T-helper 17 cell (primary cell): ENCODE data around the gene G6PC1. TPM values are rescaled to one million over a fixed set of nuclear protein-coding genes. Genes with fewer than 3 reads are reported as not detected.
"Not testable (repeated sequence)": the region's sequence is repeated elsewhere in the genome, so short reads cannot be mapped to it uniquely, and the experiment has no call there.

Experiments
- ATAC-seq: fragments of 150-1000 bp; cut with Tn5 transposase; 2 replicates; pipeline ENCODE4 v1.10.0; 2021; ENCODE audit warnings: mild to moderate bottlenecking, moderate library complexity
- DNase-seq, 3 donors: peaks; one replicate each; pipeline versions ENCODE4 v3.0.0 to v3.0.0-alpha.2; 2020 to 2021
- H3K9me3 ChIP-seq: one replicate; pipeline ENCODE4 v1.7.0; 2013; ENCODE audit warnings: low read length, mild to moderate bottlenecking; ENCODE audit not compliant: control insufficient read depth, poor library complexity, severe bottlenecking
- H3K27ac Mint-ChIP-seq: one replicate; pipeline ENCODE4 v1.8.0; 2022; ENCODE audit warnings: mild to moderate bottlenecking, moderate library complexity, mixed read lengths
- H3K27me3 Mint-ChIP-seq: one replicate; pipeline ENCODE4 v1.8.0; 2022; ENCODE audit warnings: mixed read lengths
- H3K36me3 Mint-ChIP-seq: one replicate; pipeline ENCODE4 v1.8.0; 2022; ENCODE audit warnings: low read depth, mixed read lengths
- H3K4me1 Mint-ChIP-seq: one replicate; pipeline ENCODE4 v1.8.0; 2022; ENCODE audit warnings: mild to moderate bottlenecking, mixed read lengths
- H3K4me3 Mint-ChIP-seq: one replicate; pipeline ENCODE4 v1.8.0; 2022; ENCODE audit warnings: mild to moderate bottlenecking, moderate library complexity, mixed read lengths
- total RNA-seq, 4 donors: library from RNA in 2 of 4; stranded (reverse) in 2 of 4; gene quantifications; one replicate each; pipeline ENCODE4 v1.2.3 and lab custom pipeline; 2022 to 2026

G6PC1 gene
- total RNA-seq, 2 donors from 2014 or later, result not detected

DNA sequence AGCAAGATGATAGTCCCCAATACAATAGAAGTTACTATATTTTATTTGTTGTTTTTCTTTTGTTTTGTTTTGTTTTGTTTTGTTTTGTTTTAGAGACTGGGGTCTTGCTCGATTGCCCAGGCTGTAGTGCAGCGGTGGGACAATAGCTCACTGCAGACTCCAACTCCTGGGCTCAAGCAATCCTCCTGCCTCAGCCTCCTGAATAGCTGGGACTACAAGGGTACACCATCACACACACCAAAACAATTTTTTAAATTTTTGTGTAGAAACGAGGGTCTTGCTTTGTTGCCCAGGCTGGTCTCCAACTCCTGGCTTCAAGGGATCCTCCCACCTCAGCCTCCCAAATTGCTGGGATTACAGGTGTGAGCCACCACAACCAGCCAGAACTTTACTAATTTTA is 618 bp upstream of the G6PC1 start:
- not testable (repeated sequence) for H3K36me3 Mint-ChIP-seq, ATAC-seq, H3K27ac Mint-ChIP-seq, DNase-seq, H3K9me3 ChIP-seq, H3K4me3 Mint-ChIP-seq, H3K4me1 Mint-ChIP-seq
- H3K27me3 Mint-ChIP-seq, result peaks cover 36% of the 10 kb centered on the region

DNA sequence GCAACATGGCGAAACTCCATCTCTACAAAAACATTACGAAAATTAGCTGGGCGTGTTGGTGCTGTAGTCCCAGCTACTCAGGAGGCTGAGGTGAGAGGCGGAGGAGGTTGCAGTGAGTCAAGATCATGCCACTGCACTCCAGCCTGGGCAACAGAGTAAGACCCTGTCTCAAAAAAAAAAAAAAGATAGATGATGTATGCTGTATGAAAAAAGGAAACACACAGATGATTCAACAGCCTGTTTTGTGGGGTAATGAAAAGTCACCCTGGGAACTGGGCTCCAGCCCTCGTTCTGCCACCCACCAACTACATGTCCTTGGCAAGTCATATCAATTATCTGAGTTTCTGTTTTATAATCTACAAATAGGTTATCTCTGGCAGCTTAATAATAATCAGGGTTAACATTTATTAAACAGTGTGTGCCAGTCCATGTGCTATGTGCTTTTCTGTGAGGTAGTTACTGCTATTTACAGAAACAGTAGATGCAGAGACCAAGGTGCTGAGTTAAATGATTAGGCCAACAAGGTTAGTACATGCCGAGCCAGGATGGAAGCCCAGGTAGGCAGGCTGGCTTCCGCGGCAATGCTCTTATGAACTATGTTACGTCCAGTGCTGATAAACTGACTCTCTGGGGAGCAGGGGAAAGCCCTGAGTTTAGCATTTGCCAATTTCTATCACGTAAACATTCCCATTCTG is 1.1 kb downstream of the G6PC1 start:
- no peak overlapping the region for H3K4me3 Mint-ChIP-seq
- no peaks in the 10 kb centered on the region for H3K9me3 ChIP-seq
- DNase-seq, result no peak
- no peak for ATAC-seq
- H3K27me3 Mint-ChIP-seq, result peaks cover 42% of the 10 kb centered on the region
- no peaks in the 10 kb centered on the region for H3K36me3 Mint-ChIP-seq
- H3K4me1 Mint-ChIP-seq, result peaks cover 3% of the 10 kb centered on the region
- H3K27ac Mint-ChIP-seq, result no peak overlapping the region

GRCh38 chr17:42904110-42904469 is 3.5 kb downstream of the G6PC1 start:
- peaks cover 38% of the 10 kb centered on the region for H3K27me3 Mint-ChIP-seq

DNA sequence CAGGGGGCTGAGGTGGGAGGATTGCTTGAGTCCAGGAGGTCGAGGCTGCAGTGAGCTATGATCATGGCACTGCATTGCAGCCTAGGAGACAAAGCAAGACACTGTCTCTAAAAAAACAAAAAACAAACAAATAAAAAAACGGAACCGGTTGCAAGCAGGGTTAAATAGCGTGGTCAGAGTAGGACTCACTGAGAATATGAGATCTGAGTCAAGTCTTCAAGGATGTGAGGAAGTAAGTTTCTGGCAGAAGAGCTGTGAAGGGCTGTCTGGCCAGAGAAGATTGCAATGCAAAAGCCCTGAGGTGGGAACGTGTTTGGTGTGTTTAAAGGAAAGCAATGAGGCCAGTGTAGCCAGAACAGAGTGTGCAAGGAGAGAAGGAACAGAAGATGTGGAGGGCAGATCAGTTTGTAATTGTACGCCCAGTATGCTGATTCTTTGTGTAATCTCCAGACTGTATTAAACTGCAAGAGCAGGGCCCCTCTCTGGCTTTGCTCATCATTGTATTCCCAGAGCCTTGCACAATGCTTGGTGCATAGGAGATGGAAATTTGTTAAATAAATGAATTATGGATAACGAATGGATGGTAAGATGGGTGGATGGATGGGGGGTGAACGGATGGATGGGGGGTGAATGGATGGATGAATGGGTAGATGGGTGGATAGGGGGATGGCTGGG is 6.3 kb downstream of the G6PC1 start:
- Mint-ChIP-seq H3K4me1 (peaks cover 3% of the 10 kb centered on the region), H3K36me3 (no peaks in the 10 kb centered on the region), H3K27me3 (peaks cover 41% of the 10 kb centered on the region), H3K4me3 (no peak overlapping the region), H3K27ac (no peak overlapping the region)
- no peaks in the 10 kb centered on the region for H3K9me3 ChIP-seq
- no peak for ATAC-seq
- no peak for DNase-seq

More at GRCh38 chr17:42904110-42904469, 3.5 kb downstream of the G6PC1 start:
- H3K27ac Mint-ChIP-seq, result no peak overlapping the region
- H3K4me1 Mint-ChIP-seq, result peaks cover 6% of the 10 kb centered on the region
- H3K4me3 Mint-ChIP-seq, result no peak overlapping the region
- no peaks in the 10 kb centered on the region for H3K36me3 Mint-ChIP-seq
- DNase-seq (no peak), ATAC-seq (no peak)
- no peaks in the 10 kb centered on the region for H3K9me3 ChIP-seq

GRCh38 chr17:42908872-42909700 is 8.5 kb downstream of the G6PC1 start:
- H3K4me3 Mint-ChIP-seq, result no peak overlapping the region
- no peaks in the 10 kb centered on the region for H3K36me3 Mint-ChIP-seq
- H3K27ac Mint-ChIP-seq, result no peak overlapping the region
- H3K27me3 Mint-ChIP-seq, result peaks cover 42% of the 10 kb centered on the region
- H3K4me1 Mint-ChIP-seq, result peaks cover 3% of the 10 kb centered on the region
- DNase-seq (no peak), ATAC-seq (no peak)
- H3K9me3 ChIP-seq, result no peaks in the 10 kb centered on the region

DNA sequence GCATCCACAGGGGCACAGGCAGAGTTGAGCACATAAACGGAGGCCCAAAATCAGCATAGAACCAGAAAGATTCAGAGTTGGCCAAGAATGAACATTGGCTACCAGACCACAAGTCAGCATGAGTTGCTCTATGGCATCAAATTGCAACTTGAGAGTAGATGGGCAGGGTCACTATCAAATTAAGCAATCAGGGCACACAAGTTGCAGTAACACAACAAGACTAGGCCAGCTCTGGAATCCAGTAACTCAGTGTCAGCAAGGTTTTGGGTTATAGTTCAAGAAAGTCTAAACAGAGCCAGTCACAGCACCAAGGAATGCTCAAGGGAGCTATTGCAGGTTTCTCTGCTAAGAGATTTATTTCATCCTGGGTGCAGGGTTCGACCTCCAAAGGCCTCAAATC is 12.9 kb downstream of the G6PC1 start:
- H3K27me3 Mint-ChIP-seq, result peaks cover 31% of the 10 kb centered on the region
- ATAC-seq, result no peak
- DNase-seq, result no peak
- no peak overlapping the region for H3K4me3 Mint-ChIP-seq
- H3K9me3 ChIP-seq, result no peaks in the 10 kb centered on the region
- H3K27ac Mint-ChIP-seq, result no peak overlapping the region
- no peaks in the 10 kb centered on the region for H3K4me1 Mint-ChIP-seq
- H3K36me3 Mint-ChIP-seq, result no peaks in the 10 kb centered on the region

GRCh38 chr17:42913981-42914617 is 13.5 kb downstream of the G6PC1 start:
- H3K4me3 Mint-ChIP-seq, result no peak overlapping the region
- no peaks in the 10 kb centered on the region for H3K36me3 Mint-ChIP-seq
- H3K27me3 Mint-ChIP-seq, result peaks cover 31% of the 10 kb centered on the region
- no peaks in the 10 kb centered on the region for H3K4me1 Mint-ChIP-seq
- H3K9me3 ChIP-seq, result no peaks in the 10 kb centered on the region
- DNase-seq (no peak), ATAC-seq (no peak)
- no peak overlapping the region for H3K27ac Mint-ChIP-seq

DNA sequence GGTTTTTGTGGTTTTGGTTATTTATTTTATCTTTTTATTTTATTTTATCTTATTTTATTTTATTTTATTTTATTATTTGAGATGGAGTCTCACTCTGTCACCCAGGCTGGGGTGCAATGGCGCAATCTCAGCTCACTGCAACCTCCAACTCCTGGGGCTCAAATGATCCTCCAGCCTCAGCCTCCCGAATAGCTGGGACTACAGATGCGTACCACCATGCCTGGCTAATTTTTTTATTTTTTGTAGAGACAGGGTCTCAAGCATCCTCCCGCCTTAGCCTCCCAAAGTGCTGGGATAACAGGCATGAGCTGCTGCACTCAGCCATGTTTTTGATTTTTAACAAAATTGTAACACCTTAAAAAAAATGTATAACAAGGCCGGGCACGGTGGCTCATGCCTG is 14.7 kb downstream of the G6PC1 start:
- not testable (repeated sequence) for ATAC-seq, H3K27ac Mint-ChIP-seq, H3K36me3 Mint-ChIP-seq, DNase-seq, H3K4me3 Mint-ChIP-seq, H3K4me1 Mint-ChIP-seq, H3K9me3 ChIP-seq
- peaks cover 31% of the 10 kb centered on the region for H3K27me3 Mint-ChIP-seq

DNA sequence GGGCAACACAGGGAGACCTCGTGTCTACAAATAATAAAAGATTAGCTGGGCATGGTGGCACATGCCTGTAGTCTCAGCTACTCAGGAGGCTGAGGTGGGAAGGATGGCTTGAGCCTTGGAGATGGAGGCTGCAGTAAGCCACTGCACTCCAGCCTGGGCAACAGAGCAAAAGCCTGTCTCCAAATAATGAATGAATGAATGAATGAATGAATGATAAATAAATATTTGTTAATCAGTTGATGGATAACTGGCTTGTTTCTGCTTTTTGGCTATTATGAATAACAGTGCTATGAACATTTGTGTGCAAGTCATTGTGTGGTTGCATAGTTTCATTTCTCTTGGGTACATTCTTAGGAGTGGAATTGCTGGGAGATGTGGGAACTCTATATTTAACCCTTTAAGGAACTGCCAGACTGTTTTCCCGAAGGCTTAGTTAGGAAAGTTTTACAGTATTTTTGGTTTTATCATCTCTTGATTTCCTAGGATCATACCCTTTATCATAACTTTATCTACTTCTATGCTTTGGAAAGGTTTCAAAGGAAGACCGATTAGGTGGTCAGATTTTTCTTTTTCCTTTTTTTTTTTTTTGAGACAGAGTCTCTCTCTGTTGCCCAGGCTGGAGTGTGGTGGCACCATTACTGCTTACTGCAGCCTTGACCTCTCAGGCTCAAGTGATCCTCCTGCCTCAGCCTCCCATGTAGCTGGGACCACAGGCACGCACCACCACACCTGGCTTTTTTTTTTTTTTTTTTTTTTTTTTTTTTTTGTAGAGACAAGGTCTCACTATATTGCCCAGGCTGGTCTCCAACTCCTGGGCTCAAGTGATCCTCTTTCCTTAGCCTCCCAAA is 16.0 kb downstream of the G6PC1 start:
- DNase-seq, H3K36me3 Mint-ChIP-seq, H3K4me1 Mint-ChIP-seq, H3K9me3 ChIP-seq, H3K4me3 Mint-ChIP-seq, ATAC-seq, H3K27ac Mint-ChIP-seq: not testable (repeated sequence)
- H3K27me3 Mint-ChIP-seq, result peaks cover 19% of the 10 kb centered on the region

GRCh38 chr17:42917236-42917603 is 16.6 kb downstream of the G6PC1 start:
- DNase-seq (no peak), ATAC-seq (no peak)
- Mint-ChIP-seq H3K4me1 (no peaks in the 10 kb centered on the region), H3K27ac (no peak overlapping the region), H3K36me3 (no peaks in the 10 kb centered on the region), H3K27me3 (peaks cover 15% of the 10 kb centered on the region), H3K4me3 (no peak overlapping the region)
- H3K9me3 ChIP-seq, result no peaks in the 10 kb centered on the region

GRCh38 chr17:42918902-42919521 is 18.4 kb downstream of the G6PC1 start:
- no peak for DNase-seq
- Mint-ChIP-seq H3K4me1 (no peaks in the 10 kb centered on the region), H3K4me3 (no peak overlapping the region), H3K27me3 (peaks cover 11% of the 10 kb centered on the region), H3K36me3 (no peaks in the 10 kb centered on the region), H3K27ac (no peak overlapping the region)
- no peaks in the 10 kb centered on the region for H3K9me3 ChIP-seq
- ATAC-seq, result no peak

GRCh38 chr17:42919522-42920077 is 19.0 kb downstream of the G6PC1 start:
- not testable (repeated sequence) for H3K9me3 ChIP-seq, H3K27ac Mint-ChIP-seq, H3K4me1 Mint-ChIP-seq, H3K4me3 Mint-ChIP-seq, ATAC-seq, DNase-seq, H3K36me3 Mint-ChIP-seq
- peaks cover 11% of the 10 kb centered on the region for H3K27me3 Mint-ChIP-seq
